ENCODE data around the gene ZNF37A.
A peak's percentile ranks its signal among the peaks of the same experiment; 100 is the strongest.
"Not testable (repeated sequence)": the region's sequence is repeated elsewhere in the genome, so short reads cannot be mapped to it uniquely, and the experiment has no call there.

Gene ZNF37A

DNA sequence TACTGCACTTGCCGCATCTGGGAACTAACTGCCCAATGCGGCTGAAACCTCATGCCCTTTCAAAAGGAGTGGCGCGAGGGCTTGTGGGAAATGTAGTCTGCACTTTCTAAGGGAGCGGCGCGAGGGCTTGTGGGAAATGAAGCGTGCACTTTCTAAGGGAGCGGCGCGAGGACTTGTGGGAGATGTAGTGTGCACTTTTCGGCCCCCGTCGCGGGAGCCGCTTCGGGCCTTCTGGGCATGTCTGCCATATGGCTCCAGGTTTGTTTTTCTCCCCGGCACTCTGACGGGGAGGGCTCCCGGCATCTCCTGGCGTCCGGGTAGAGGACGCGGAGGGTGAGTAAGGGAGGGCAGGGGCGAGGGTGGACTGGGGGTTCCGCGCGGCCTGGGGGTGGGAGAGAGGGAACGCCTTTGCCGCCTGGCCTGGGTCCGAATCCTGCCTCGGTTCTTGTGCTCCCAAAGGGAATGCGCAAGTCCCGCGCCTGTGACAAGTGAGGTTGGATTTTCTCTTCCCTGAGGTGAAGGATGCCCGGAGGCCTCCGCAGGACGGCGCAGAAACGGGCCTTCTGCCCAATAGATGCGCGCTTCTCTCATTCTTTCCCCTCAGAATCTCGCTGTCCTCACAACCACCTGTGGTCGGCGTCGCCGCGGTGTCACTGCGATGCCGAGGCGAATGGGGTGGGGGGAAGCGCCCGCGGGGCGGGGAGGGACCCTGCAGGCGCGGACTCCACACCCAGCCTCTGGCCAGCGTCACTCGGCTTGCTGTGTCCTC is at the start of gene ZNF37A:
TSS of gene ZNF37A (plus strand) at position 180 of the 769 bp plus-strand sequence. CDS start 2,281 bp downstream, outside the sequence.
- DNase-seq = peak; percentile 66 to 78

GRCh38 chr10:38045129-38045528 is 49.0 kb upstream of the ZNF37A start:
- no peak for DNase-seq

DNA sequence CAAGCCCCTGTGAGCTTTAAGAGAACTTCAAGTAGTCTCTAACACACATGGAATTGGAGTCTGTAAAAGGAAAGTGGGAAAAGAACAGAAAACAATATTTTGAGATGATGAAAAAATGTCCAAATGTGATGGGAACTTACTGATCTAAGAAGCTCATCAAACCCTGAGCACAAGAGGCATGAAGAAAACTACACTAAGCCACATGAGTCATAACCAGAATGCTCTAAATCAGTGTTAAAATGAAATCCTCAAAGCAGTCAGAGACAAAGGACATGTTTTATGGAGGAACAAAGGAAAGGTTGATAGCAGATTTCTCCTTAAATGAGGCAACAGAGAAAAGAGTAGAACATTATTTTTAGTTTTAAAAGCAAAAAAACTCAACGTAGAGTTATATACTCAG is 46.5 kb upstream of the ZNF37A start:
- DNase-seq = no peak

DNA sequence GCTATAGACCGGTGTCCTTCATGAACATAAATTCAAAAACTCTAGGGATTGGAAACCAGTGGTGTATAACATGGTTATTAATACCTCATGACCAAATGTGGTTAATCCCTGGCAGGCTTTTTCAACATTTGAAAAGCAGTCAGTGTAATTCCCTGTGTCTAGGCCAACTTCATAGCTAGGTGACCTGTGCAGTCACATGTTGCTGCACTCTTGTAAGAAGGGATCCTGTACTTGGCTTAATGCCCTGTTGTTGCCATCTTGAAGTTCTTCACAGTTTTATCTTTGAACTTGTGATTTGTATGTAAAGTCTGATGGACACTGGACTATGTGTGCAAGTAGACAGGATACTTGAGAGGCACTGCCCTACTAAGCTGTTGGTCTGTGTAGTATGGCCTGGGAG is 43.9 kb upstream of the ZNF37A start:
- no peak for DNase-seq

GRCh38 chr10:38054361-38054797 is 39.8 kb upstream of the ZNF37A start:
- DNase-seq = no peak

DNA sequence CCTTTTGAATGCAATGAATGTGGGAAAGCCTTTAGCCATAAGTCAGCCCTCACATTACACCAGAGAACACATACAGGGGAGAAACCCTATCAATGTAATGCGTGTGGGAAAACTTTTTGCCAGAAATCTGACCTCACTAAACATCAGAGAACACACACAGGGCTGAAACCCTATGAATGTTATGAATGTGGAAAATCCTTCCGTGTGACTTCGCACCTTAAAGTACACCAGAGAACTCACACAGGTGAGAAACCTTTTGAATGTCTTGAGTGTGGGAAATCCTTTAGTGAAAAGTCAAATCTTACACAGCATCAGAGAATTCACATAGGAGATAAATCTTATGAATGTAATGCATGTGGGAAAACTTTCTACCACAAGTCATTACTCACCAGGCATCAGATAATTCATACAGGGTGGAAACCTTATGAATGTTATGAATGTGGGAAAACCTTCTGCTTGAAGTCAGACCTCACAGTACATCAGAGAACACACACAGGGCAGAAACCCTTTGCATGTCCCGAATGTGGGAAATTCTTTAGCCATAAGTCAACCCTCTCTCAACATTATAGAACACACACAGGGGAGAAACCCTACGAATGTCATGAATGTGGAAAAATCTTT is 38.8 kb upstream of the ZNF37A start:
- not testable (repeated sequence) for DNase-seq

DNA sequence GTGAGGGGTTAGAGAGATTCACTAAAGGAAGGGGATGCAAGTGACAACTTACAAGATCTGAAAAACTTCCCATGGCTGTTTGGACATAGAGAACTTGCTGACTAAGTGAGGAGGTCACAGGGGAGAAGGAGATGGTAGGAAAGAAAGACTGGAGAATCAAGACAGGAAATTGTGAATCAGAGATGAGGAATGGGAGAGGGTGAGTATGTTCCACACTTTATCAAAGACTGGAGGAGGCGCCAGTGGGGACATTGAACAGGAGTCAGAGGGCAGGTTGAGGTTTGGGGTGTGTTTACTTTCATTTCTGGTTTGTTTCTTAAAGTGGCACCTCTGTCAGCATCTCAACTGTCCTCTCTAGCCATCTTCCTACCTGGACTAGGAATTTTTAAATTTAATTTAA is 24.5 kb upstream of the ZNF37A start:
- not testable (repeated sequence) for DNase-seq

- no peak for DNase-seq
Observed at GRCh38 chr10:38070501-38070900, 23.6 kb upstream of the ZNF37A start.

- no peak for DNase-seq
Observed at GRCh38 chr10:38072552-38072951, 21.6 kb upstream of the ZNF37A start.

GRCh38 chr10:38076687-38077086 is 17.4 kb upstream of the ZNF37A start:
- no peak for DNase-seq

DNA sequence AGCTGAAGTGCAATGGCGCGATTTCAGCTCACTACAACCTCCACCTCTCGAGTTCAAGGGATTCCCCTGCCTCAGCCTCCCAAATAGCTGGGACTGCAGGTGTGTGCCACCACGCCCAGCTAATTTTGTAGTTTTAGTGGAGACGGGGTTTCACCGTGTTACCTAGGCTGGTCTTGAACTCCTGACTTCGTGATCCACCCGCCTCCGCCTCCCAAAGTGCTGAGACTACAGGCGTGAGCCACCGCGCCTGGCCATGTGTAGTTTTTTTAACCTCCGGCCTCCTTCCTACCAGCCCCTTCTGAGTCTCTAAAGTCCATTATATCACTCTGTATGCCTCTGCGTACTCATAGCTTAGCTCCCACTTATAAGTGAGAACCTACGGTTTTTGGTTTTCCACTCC is 819 bp upstream of the ZNF37A start:
- not testable (repeated sequence) for DNase-seq

GRCh38 chr10:38093816-38094157 is 350 bp upstream of the ZNF37A start:
- DNase-seq = no peak

DNA sequence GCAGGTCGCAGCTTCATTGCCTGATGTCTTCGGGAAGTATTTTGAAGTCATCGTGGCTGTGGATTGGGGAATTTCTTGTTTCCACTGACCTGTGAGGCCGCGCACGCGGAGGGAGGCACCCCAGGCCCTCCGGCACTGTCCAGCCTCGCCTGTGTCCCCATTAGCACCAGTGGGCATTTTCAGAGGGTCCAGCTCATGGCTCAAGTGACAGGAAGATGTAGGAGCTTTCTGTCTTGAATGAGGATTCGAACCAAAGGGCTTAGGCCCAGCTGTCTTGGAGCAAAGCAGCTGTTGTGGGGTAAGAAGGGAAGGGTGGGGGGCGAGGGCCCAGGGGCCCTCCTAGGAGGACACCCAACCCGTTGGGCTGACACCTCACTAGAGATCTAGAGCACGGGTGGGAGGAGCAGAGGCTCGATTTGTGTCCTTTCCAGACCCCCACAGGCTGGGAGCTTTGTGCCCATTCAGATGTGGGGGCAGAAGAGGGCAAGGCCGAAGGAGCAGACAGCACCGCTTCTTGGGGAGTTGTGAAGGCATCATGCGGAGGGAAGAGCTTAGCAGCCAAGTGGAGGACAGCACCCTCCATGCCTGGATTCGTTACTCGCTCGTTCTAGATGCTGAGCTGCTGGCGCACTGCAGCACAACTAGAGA is 914 bp downstream of the ZNF37A start:
- DNase-seq = no peak

- no peak for DNase-seq
Observed at GRCh38 chr10:38102880-38103279, 8.7 kb downstream of the ZNF37A start.

GRCh38 chr10:38103756-38104155 is 9.6 kb downstream of the ZNF37A start:
- no peak for DNase-seq

- DNase-seq = no peak
Observed at GRCh38 chr10:38112159-38112558, 18.0 kb downstream of the ZNF37A start.

- DNase-seq = no peak
Observed at GRCh38 chr10:38118072-38118807, 24.1 kb downstream of the ZNF37A start.

- DNase-seq = no peak
Observed at GRCh38 chr10:38119038-38119437, 24.9 kb downstream of the ZNF37A start.

DNA sequence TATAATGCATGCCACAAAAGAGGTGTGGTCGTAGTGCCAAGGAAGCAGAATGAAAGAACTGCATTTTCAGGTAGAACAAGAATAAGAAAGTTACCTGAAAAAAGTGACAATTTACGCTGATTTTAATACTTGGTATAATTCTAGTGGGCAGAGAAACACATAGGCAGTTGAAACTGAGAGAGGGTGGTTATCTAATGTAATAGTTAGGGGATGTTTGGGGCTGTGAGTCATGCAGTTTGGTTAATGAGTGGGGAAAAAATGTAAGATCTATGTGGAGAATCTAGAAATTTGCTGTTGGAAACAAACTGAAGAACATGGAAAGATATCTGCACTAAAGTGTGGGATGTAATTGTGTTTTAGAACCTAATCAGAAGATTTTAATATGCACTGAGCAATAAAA is 33.7 kb downstream of the ZNF37A start:
- no peak for DNase-seq

GRCh38 chr10:38143587-38143986 is 49.5 kb downstream of the ZNF37A start:
- DNase-seq = no peak

DNA sequence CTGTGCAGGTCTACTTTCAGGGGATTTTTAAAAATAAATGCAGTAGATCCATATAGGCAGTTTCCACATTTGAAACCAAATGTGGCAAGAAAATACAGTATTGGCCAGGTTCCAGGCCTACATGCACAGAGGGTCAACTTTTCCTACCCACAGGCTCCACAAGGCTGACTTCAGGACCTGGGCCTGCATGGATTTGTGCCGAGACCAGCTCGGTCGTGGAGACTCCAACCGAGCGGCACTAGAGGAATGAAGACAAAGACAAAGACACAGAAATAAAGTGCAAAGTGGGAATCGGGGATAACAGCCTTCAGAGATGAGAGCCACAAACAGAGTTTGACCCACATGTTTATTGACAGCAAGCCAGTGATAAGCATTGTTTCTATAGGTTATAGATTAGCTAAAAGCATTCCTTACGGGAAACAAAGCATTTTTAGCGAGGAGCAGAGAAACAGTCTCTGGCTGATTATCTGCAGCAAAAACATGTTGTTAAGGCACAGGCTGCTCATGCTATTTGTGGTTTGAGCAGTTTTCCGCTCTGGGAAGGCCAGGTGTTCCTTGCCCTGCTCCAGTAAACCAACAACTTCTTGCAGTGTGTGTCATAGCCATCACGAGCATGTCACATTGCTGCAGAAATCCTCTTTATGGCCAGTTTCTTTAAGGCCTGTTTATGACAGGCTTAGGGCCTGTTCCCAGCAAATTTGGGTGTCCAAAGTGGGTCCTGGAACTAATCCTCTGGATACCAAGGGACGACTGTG is 52.6 kb downstream of the ZNF37A start:
- no peak for DNase-seq

DNA sequence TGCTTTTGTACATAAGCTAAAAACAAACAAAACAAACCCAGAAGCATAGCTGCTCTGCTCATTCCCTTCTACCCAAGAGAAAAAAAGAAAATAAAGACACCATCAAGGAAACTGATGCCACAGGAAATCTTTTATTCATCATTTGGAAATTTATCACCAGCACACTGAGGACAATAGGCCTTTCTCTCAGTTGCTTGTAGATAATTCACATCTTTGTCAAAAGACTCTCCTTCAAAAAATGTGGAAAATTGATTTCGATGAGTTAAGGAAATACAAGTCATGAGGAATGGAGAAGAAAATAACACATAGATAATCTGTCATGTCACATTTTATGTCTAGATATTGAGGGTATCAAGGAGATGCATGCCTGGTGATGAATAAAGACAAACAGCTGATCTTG is 53.5 kb downstream of the ZNF37A start:
- DNase-seq = no peak

Data from NCI-H1930 (cell line).